HEK293T (cell line): ENCODE data around the gene ERG28.

Experiments
- CTCF ChIA-PET: fragments of 350-600 bp; formaldehyde crosslinking; extraction: SDS; loops from one replicate; lab custom pipeline; 2021; ENCODE audit warnings: antibody characterized with exemption, inconsistent platforms; lab: Yijun Ruan, JAX
- POLR2A ChIA-PET: fragments of 350-600 bp; formaldehyde crosslinking; extraction: SDS; loops from one replicate; lab custom pipeline; 2020; ENCODE audit warnings: antibody characterized with exemption, inconsistent platforms; lab: Yijun Ruan, JAX
- DNase-seq: peaks from one replicate; pipeline ENCODE4 v3.0.0; 2012; ENCODE audit warnings: mixed read lengths; ENCODE audit errors: extremely low spot score
- ARNT ChIP-seq: fragments of 450-650 bp; IDR thresholded peaks from 2 replicates; pipeline ENCODE4 v1.6.1; 2017; ENCODE audit warnings: mild to moderate bottlenecking
- BHLHE40 ChIP-seq: fragments of 450-650 bp; IDR thresholded peaks from 2 replicates; pipeline ENCODE4 v1.6.1; 2016; ENCODE audit warnings: mild to moderate bottlenecking, moderate library complexity, borderline replicate concordance
- CTBP1 ChIP-seq: fragments of 450-650 bp; IDR thresholded peaks from 2 replicates; pipeline ENCODE4 v1.6.1; 2016; ENCODE audit warnings: borderline replicate concordance
- ELF4 ChIP-seq: fragments of 450-650 bp; IDR thresholded peaks from 2 replicates; pipeline ENCODE4 v1.6.1; 2017; ENCODE audit warnings: antibody characterized with exemption
- FOXA1 ChIP-seq: fragments of 450-650 bp; IDR thresholded peaks from 2 replicates; pipeline ENCODE4 v1.6.1; 2016; ENCODE audit warnings: mild to moderate bottlenecking
- FOXK2 ChIP-seq: fragments of 450-650 bp; IDR thresholded peaks from 2 replicates; pipeline ENCODE4 v1.6.1; 2016; ENCODE audit warnings: mild to moderate bottlenecking
- FOXM1 ChIP-seq: fragments of 450-650 bp; IDR thresholded peaks from 2 replicates; pipeline ENCODE4 v1.6.1; 2017; ENCODE audit warnings: mild to moderate bottlenecking, borderline replicate concordance
- HDGF ChIP-seq: fragments of 450-650 bp; IDR thresholded peaks from 2 replicates; pipeline ENCODE4 v1.6.1; 2017; ENCODE audit warnings: antibody characterized with exemption, borderline replicate concordance
- L3MBTL2 ChIP-seq: fragments of 450-650 bp; conservative IDR thresholded peaks from 2 replicates; pipeline ENCODE4 v1.6.1; 2016; ENCODE audit warnings: mild to moderate bottlenecking
- LEF1 ChIP-seq: fragments of 450-650 bp; IDR thresholded peaks from 2 replicates; pipeline ENCODE4 v1.6.1; 2017; ENCODE audit warnings: mild to moderate bottlenecking, borderline replicate concordance
- NFRKB ChIP-seq: fragments of 450-650 bp; IDR thresholded peaks from 2 replicates; pipeline ENCODE4 v1.6.1; 2016; ENCODE audit warnings: mild to moderate bottlenecking, moderate library complexity
- SP1 ChIP-seq: fragments of 450-650 bp; IDR thresholded peaks from 2 replicates; pipeline ENCODE4 v1.6.1; 2017
- SUZ12 ChIP-seq: fragments of 450-650 bp; IDR thresholded peaks from 2 replicates; pipeline ENCODE4 v1.6.1; 2016; ENCODE audit warnings: mild to moderate bottlenecking
- TARDBP ChIP-seq: fragments of 450-650 bp; IDR thresholded peaks from 2 replicates; pipeline ENCODE4 v1.6.1; 2016
- ZNF384 ChIP-seq: fragments of 450-650 bp; IDR thresholded peaks from 2 replicates; pipeline ENCODE4 v1.6.1; 2016
- TF ChIP-seq, protein P1 (sequence below): fragments of 450-650 bp; IDR thresholded peaks from 2 replicates; pipeline ENCODE4 v1.6.1; 2016

The ERG28 gene

GRCh38 chr14:75615200-75615599, 45.5 kb downstream of the ERG28 start:
- TF ChIP-seq FOXA1, result no peak
- no peak for TF ChIP-seq ELF4
- no peak for TF ChIP-seq TARDBP
- TF ChIP-seq HDGF, result no peak
- TF ChIP-seq, protein P1, sequence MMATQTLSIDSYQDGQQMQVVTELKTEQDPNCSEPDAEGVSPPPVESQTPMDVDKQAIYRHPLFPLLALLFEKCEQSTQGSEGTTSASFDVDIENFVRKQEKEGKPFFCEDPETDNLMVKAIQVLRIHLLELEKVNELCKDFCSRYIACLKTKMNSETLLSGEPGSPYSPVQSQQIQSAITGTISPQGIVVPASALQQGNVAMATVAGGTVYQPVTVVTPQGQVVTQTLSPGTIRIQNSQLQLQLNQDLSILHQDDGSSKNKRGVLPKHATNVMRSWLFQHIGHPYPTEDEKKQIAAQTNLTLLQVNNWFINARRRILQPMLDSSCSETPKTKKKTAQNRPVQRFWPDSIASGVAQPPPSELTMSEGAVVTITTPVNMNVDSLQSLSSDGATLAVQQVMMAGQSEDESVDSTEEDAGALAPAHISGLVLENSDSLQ, result no peak
- no peak for TF ChIP-seq NFRKB
- TF ChIP-seq L3MBTL2, result no peak
- no peak for TF ChIP-seq ARNT
- no peak for TF ChIP-seq FOXM1
- TF ChIP-seq ZNF384, result no peak
- TF ChIP-seq LEF1, result no peak
- no peak for TF ChIP-seq CTBP1
- no peak for TF ChIP-seq FOXK2
- TF ChIP-seq SP1, result no peak
- TF ChIP-seq SUZ12, result no peak
- no peak for TF ChIP-seq BHLHE40
- DNase-seq, result no peak
- ChIA-PET CTCF (no interaction called here), POLR2A (no interaction called here)

GRCh38 chr14:75614179-75614578, 46.5 kb downstream of the ERG28 start:
- ChIA-PET POLR2A (no interaction called here), CTCF (no interaction called here)
- DNase-seq, result no peak
- TF ChIP-seq ARNT, result no peak
- no peak for TF ChIP-seq ELF4
- TF ChIP-seq HDGF, result no peak
- no peak for TF ChIP-seq CTBP1
- no peak for TF ChIP-seq LEF1
- TF ChIP-seq SUZ12, result no peak

- CTCF ChIA-PET, result interaction anchor here (0.7 kb wide), 1 partner anchor 51 kb away, joined by 3 read pairs; no protein-coding TSS in a partner anchor
- POLR2A ChIA-PET, result no interaction called here
- TF ChIP-seq FOXM1 (no peak), SP1 (no peak), TARDBP (no peak)
Measured at GRCh38 chr14:75612157-75612556, 48.5 kb downstream of the ERG28 start.

DNA sequence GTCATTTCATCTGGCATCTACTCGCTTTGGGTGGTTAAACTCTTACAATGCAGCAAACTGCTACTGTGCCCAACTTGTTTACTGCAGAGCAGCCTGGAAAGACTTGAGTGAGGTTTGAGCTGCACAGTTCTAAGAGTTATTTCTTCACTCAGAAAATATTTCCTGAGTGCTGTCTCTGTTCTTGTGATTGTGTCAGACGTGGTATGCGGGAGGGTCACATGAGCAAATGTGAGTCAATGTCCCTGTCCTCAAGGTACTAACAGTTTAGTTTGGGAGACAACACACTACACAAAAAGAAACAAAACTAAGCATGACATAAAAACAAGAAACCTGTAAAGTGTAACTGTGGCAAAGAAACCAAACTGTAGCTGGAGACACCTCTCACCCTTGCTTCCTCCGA, 49.8 kb downstream of the ERG28 start:
- POLR2A ChIA-PET, result no interaction called here
- CTCF ChIA-PET, result no interaction called here
- no peak for TF ChIP-seq TARDBP
- DNase-seq, result no peak

More at GRCh38 chr14:75612157-75612556, 48.5 kb downstream of the ERG28 start:
- no peak for DNase-seq

GRCh38 chr14:75609606-75610475, 50.8 kb downstream of the ERG28 start:
- no peak for TF ChIP-seq ZNF384
- TF ChIP-seq, protein P1, result no peak
- no peak for TF ChIP-seq CTBP1
- TF ChIP-seq FOXA1, result no peak
- TF ChIP-seq ARNT, result no peak
- TF ChIP-seq SUZ12, result no peak
- no peak for TF ChIP-seq NFRKB
- TF ChIP-seq SP1, result no peak
- TF ChIP-seq ELF4, result no peak
- ChIA-PET CTCF (no interaction called here), POLR2A (no interaction called here)
- no peak for DNase-seq

- no peak for DNase-seq
- ChIA-PET CTCF (no interaction called here), POLR2A (no interaction called here)
- no peak for TF ChIP-seq HDGF
- no peak for TF ChIP-seq L3MBTL2
- TF ChIP-seq FOXM1, result no peak
- TF ChIP-seq CTBP1, result no peak
- no peak for TF ChIP-seq FOXK2
- TF ChIP-seq BHLHE40, result no peak
- TF ChIP-seq NFRKB, result no peak
- TF ChIP-seq TARDBP, result no peak
- no peak for TF ChIP-seq FOXA1
- no peak for TF ChIP-seq ARNT
Measured at GRCh38 chr14:75609116-75609515, 51.6 kb downstream of the ERG28 start.

DNA sequence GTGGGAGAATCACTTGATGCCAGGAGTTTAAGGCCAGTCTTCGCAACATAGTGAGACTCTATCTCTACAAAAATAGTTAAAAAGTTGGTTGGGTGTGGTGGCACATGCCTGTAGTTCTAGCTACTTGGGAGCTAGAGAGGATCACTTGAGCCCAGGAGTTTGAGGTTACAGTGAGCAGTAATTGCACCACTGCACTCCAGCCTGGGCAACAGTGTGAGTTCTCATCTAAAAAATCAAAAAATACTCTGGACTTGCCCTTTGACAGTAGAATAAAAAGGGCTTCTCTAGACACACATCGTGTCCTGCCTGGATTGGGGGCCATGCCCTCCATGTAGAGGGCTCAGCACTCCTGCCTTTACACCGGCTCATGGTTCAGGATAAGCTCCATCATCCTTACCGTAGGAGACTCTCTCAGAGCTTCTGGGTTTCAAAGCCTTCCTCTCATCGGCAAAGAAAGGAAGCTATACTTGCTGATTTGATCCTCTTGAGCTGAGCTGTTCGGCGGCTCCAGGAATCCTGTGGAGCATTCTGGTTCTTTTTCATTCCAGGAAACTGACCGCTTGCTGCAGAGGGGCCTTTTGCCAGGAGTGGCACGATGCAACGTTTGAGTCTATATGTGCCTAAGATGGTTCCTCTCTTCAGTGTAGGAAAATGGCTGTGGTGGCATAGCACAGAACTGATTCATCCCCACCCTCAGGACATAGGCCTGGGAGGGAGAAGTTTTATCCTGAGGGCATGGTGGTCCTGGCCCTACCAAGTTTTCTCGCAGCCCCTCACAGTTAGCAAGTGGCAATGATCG, 52.6 kb downstream of the ERG28 start:
- POLR2A ChIA-PET, result no interaction called here
- TF ChIP-seq HDGF (no peak), ARNT (no peak), FOXK2 (no peak), SUZ12 (no peak), FOXA1 (no peak)
- CTCF ChIA-PET, result no interaction called here
- no peak for DNase-seq
